COLO668 (cell line): ENCODE results near the gene CEBPG.

Experiments used
- DNase-seq: peaks from one replicate; lab custom pipeline; 2025; ENCODE audit not compliant: unreplicated experiment; lab: John Stamatoyannopoulos, UW

Gene CEBPG

GRCh38 chr19:33418871-33419787 is 45.6 kb downstream of the CEBPG start:
- DNase-seq: no peak

- no peak for DNase-seq
Observed at GRCh38 chr19:33419788-33420130, 46.2 kb downstream of the CEBPG start.

DNA sequence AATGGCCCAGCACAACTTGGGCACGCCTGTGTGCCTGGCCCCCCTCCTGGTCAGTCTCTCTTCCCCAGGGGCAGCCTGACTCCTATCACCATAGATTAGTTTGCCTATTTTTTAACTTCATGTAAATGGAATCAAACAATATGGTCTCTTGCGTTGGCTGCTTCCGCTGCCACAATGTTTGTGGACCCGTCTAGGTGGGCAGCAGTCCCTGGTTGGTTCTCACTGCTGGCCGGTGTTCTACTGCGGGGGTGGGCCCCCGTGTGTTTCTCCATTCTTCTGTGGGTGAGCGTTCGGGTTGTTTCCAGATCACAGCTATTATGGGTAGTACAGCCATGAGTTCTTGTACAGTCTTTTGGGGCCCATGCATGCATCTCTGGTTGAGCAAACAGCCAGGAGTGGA is 47.3 kb downstream of the CEBPG start:
- no peak for DNase-seq

DNA sequence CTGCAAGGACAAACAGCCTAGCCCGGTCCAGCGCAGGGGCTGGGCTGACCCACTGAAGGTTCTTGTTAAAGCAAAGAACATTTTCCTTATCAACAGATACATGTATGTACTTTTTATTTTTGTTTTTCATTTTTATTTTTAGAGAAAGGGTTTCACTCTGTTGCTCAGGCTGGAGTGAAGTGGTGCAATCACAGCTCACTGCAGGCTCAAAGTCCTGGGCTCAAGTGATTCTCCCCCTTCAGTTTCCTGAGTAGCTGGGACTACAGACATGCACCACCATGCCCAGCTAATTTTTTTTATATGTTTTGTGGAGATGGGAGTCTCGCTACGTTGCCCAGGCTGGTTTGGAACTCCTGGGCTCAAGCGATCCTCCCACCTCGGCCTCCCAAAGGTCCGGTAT is 47.9 kb downstream of the CEBPG start:
- no peak for DNase-seq

- DNase-seq: no peak
Observed at GRCh38 chr19:33422369-33423180, 49.1 kb downstream of the CEBPG start.

DNA sequence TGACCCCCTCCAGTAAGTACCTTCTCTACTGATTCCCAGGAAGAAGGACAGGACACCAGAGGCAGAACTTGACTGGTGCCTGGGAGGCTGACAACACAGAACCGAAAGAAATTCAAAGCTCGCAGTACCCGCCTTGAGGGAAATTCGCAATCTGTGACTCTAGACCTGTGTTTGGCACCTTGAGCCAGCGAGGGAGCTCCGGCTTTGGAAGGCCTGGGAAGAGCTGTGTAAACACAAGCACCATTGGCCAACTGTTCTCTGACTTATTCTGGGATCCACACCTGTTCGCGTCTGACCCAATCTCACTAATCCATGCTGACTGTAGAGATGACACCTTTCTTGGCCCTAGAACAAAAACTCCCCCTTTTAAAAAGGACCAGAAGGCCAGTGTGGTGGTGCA is 50.7 kb downstream of the CEBPG start:
- DNase-seq: no peak

DNA sequence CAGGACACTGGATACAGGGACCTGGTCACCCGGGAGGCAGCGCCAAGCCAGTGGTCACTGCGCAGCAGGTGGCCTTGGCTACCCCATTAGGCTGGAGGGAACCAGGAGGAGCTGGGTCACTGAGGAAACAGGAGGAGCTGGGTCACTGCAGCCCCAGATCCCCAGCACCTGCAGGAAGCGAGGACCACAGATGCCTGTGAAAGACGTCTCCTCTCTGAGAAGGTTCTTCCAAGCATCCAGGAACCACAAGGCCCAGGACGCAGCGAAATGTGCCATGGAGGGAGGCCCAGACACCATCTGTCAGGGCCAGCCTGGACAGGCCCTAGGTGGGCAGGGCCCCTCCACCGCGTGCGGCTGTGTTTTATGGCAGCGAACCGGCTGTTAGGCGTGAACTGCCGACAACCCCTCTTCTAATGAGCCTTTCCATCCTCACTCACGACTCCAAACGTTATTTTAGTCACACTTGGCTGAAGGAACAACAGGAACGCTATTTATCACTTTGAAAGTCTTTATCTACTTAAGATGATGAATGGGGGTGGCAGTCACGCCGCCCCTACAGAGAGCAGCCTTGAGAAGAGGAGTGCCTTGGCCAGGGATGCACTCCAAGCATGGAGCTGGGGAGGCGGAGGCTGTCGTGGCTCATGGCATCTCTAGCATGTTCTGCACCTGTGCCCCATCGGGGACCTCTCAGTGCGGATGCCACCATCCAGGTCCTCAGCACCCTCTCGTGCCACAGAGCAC is 53.3 kb downstream of the CEBPG start:
- DNase-seq: no peak

DNA sequence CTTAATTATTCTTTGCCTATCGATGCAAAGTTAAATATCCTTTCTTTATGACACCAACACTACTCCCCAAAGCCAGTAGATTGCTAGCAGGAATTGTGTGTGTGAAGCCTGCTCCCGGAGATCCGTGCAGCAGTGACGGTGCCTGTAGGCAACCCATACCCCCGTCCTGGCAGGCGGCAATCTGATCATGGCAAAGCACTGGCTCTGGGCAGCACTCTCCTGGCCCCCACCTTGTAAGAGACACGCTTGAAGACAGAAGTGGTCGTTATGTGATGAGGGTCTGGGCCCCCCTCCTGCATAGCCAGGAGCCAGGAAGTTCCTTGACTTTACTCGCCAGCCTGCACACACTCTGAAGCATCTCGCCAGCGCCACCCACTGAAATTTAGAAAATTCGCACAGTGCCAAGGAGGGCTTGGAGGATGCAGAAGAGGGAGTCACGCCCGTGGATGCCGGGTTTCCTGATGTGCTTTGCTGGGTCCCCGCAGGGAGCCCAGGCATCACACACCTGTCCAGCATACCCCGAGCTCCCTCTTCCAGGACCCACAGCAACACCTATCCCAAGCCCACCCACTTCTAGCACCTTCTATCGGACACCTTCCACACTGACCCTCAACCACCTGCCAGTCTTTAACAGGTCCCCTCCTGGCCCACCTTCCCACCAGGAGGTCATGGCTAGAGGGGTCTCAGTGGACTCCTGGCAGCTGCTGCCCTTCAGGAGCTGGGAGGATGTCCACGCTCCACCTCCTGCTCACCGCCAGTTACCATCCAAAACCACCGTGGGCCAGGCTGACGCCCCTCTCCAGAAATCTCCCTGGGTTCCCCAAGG is 54.5 kb downstream of the CEBPG start:
- no peak for DNase-seq

DNA sequence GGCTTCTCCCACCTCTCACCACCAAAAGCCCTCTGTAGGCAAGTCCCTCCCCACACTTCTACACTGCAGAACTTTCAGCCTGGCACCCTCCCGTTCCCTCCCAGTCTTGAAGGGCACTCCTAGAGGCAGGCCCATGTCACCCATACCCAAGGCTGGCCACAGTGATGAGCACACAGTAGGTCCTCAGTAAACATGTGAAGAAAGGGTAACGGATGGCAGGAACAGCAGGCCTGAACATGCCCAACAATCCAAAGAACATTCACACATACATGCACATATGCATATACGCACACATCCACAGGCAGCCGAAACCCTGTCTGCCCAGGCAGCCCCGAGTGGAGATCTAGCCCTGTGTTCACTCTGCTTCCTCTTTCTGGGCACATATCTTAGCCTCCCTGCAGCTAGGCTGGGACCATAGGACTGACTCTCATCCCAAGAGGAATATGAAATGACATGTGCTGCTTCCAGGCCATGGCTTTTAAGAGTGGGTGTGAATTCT is 55.2 kb downstream of the CEBPG start:
- no peak for DNase-seq

DNA sequence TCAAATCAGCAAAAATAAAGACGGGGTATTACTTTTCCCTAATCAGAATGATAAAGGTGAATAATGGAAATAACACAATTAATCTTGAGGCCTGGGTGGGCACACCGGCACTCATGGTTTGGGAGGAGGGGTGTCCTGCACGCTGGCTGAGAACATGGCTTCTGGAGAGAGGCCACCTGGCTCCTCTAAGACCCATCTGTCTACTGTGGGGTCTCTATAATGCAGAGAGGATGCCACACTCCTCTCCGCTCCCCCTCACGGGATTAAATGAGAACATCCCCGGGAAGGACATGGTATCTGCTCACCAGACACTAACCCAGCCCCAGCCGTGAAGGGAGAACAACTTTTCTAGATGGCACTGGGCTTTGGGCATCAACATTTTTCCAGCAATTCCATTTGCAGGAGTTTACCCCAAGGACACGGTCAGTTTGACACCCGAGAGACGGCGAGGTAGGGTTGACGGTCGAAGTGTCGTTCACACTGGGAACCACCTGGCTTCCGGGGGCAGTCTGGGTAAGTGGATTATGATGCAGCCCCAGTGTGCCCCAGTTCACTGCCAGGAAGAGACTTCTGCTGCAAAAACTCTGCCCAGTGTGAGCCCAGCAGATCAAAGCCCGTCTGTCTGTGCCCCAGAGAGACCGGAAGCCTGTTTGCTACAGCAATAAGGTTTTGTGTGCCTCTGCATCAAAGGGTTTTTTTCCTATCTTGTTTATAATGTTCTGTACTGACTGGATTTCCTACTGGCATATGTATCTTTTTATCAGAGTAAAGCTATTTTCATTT is 56.6 kb downstream of the CEBPG start:
- no peak for DNase-seq

DNA sequence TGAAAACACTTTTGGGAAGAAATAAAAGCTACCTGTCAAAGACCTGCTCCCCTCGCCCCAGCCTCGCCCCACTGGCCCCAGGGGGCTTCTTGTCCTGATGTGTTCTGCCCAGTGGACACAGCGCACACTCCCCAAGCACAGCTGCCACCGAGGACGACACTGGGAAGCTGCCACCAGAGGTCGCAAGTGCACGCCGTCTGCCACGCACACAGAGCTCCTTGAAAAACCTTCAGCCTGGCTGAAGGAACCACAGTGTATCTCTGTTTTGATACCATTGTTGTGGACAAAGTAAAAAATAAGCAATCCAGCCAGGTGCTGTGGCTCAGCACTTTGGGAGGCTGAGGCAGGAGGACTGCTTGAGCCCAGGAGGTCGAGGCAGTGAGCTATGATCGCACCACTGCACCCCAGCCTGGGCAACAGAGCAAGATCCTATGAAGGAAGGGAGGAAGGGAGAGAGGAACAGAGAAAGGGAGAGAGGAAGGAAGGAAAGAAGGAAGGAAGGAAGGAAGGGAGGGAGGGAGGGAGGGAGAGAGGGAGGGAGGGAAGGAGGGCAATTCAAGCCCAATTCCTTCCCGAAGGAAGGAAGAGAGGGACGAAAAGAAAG is 57.3 kb downstream of the CEBPG start:
- peak; percentile 52 for DNase-seq

DNA sequence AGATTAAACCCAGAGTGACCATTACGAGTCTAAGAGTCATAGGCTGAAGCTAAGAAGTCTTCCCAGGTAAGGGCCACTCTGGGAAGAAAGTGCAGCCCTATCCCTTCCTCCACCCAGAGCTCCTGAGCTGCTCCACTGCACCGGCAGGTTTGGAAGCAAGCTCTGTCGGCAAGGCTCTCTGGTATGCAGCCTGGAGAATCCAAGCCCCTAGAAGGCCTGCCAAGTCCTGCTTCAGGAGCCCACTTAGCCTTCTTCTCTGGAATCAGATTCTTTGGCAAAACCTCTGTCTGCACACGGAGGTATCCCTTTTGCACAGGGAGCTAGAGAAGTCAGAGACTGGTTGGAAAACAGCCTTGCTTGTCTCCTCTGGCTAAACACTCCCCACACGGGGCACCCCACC is 58.5 kb downstream of the CEBPG start:
- DNase-seq: no peak
